ENCODE measurements around the gene EFNA4.
A peak's percentile ranks its signal among the peaks of the same experiment; 100 is the strongest.

Gene EFNA4

DNA sequence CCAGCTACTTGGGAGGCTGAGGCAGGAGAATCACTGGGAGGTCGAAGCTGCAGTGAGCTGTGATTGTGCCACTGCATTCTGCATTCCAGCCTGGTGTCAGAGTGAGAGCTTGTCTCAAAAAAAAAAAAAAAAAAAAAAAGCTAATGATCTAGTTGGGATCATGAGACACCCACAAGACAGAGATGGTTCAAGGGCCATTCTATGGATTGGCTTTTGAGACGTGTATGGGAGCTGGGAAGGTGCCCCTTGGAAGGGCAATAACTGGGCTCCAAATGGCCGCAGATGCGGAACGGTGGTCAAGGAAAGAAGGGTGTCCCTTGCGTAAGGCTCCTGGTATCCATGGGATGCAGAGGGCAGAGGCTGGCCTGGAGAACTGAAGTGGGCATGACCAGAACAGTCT is 19.2 kb upstream of the EFNA4 start:
- Histone ChIP-seq H3K4me1 (ENCODE audit: control insufficient read depth, insufficient read depth, low read length) (peaks cover 18% of the 10 kb centered on the region; the same call in 1 of the 2 replicates), H3K4me3 (ENCODE audit: low read depth, low read length) (no peak overlapping the region), H3K9ac (ENCODE audit: low read length) (no peak overlapping the region), H3K36me3 (ENCODE audit: control insufficient read depth, insufficient read depth, low read length) (no peaks in the 10 kb centered on the region), H3K27me3 (ENCODE audit: control insufficient read depth, insufficient read depth, low read length) (no peaks in the 10 kb centered on the region; the same call in 1 of the 2 replicates), H3K27ac (ENCODE audit: low read depth, low read length) (no peak overlapping the region), H3K9me3 (ENCODE audit: control insufficient read depth, insufficient read depth, low read depth, low read length) (no peaks in the 10 kb centered on the region)

DNA sequence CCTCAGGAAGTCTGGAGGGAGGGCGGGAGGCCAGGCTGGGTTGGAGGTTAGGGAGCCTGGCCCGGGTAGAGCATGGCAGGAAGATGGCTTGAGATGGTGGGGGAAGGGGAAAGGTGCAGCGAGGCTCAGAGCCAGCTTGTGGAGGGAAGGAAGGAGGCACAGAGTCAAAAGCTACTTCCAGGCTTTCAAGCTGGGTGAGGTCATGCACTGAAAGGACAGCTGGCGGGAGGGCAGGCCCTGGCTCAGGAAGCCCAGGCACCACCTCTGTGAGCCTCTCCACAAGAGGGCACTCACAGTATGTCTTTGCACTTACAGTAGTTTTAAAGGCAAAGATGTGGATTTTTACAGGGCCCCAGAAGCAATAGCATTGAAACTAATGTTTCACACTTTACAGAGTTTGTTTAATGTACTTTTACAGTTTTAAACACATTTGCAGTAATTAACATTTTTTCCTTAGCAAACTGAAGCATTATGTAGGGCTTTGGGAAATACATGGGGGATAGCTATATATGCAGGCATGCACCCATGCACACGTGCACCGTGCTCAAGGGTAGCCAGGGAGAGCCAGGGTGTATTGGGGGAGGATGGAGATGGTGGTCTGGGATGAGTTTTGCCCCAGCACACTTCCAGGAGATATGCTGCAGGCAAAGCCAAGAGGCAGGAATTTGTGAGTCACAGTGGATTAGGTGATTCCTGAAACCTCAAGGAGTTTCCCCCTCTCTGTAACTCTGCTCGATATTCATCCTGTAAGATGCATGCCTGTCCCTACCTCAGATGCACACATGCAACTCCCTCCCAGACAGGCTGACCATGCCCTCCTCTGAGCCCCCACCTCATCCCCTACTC is 18.5 kb upstream of the EFNA4 start:
- no peak overlapping the region for H3K27ac ChIP-seq (ENCODE audit: low read depth, low read length)
- H3K9me3 ChIP-seq (ENCODE audit: control insufficient read depth, insufficient read depth, low read depth, low read length): no peaks in the 10 kb centered on the region
- no peak overlapping the region for H3K4me3 ChIP-seq (ENCODE audit: low read depth, low read length)
- H3K4me1 ChIP-seq (ENCODE audit: control insufficient read depth, insufficient read depth, low read length): peaks cover 24% of the 10 kb centered on the region
- no peak overlapping the region for H3K9ac ChIP-seq (ENCODE audit: low read length)
- no peaks in the 10 kb centered on the region for H3K27me3 ChIP-seq (ENCODE audit: control insufficient read depth, insufficient read depth, low read length)
- H3K36me3 ChIP-seq (ENCODE audit: control insufficient read depth, insufficient read depth, low read length): no peaks in the 10 kb centered on the region

DNA sequence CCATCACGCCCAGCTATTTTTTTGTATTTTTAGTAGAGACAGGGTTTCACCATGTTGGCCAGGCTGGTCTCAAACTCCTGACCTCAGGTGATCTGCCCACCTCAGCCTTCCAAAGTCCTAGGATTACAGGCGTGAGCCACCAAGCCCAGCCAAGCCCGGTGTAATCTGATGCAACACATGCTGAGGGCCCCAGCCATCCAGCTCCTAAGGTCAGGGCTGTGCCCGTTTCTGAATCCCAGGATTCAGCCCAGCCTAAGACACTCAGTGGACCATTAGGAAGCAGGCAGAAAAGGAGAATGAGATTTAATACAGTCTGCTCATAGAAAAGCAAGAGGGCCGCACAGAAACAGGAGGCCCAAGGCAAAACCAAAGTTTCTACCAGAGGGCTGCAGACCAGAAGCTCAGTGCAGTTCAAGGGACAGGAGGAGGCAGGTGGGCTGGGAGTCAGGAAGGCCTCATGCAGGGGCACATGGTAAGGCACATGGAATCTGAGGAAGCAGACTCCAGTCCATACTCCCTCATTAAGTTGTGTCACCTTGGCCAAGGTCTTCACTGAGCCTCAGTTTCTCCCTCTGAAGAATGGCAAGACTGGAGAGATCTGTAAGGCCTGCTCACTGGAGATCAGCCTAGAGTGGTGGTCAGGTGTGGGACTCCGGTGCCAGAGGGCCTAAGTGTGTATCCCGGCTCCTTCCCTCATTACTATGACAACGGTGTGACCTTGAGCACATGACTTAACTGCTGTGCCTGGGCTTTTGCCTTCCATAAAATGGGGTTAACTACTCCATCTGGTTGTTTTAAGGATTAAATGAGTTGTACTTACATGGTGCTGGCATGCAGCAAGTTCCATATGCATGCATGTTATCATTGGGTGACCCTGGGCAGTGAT is 14.8 kb upstream of the EFNA4 start:
- H3K36me3 ChIP-seq (ENCODE audit: control insufficient read depth, insufficient read depth, low read length): no peaks in the 10 kb centered on the region
- H3K4me1 ChIP-seq (ENCODE audit: control insufficient read depth, insufficient read depth, low read length): peaks cover 37% of the 10 kb centered on the region
- no peaks in the 10 kb centered on the region for H3K9me3 ChIP-seq (ENCODE audit: control insufficient read depth, insufficient read depth, low read depth, low read length)
- H3K27me3 ChIP-seq (ENCODE audit: control insufficient read depth, insufficient read depth, low read length): peaks cover 20% of the 10 kb centered on the region
- no peak overlapping the region for H3K9ac ChIP-seq (ENCODE audit: low read length)
- no peak overlapping the region for H3K27ac ChIP-seq (ENCODE audit: low read depth, low read length)
- H3K4me3 ChIP-seq (ENCODE audit: low read depth, low read length): no peak overlapping the region

GRCh38 chr1:155049651-155050559 is 13.6 kb upstream of the EFNA4 start:
- Histone ChIP-seq H3K27me3 (ENCODE audit: control insufficient read depth, insufficient read depth, low read length) (peaks cover 20% of the 10 kb centered on the region), H3K9me3 (ENCODE audit: control insufficient read depth, insufficient read depth, low read depth, low read length) (no peaks in the 10 kb centered on the region), H3K9ac (ENCODE audit: low read length) (peak overlapping the region; percentile 66), H3K4me3 (ENCODE audit: low read depth, low read length) (peak overlapping the region; percentile 88), H3K27ac (ENCODE audit: low read depth, low read length) (no peak overlapping the region), H3K4me1 (ENCODE audit: control insufficient read depth, insufficient read depth, low read length) (peaks cover 32% of the 10 kb centered on the region), H3K36me3 (ENCODE audit: control insufficient read depth, insufficient read depth, low read length) (no peaks in the 10 kb centered on the region)

DNA sequence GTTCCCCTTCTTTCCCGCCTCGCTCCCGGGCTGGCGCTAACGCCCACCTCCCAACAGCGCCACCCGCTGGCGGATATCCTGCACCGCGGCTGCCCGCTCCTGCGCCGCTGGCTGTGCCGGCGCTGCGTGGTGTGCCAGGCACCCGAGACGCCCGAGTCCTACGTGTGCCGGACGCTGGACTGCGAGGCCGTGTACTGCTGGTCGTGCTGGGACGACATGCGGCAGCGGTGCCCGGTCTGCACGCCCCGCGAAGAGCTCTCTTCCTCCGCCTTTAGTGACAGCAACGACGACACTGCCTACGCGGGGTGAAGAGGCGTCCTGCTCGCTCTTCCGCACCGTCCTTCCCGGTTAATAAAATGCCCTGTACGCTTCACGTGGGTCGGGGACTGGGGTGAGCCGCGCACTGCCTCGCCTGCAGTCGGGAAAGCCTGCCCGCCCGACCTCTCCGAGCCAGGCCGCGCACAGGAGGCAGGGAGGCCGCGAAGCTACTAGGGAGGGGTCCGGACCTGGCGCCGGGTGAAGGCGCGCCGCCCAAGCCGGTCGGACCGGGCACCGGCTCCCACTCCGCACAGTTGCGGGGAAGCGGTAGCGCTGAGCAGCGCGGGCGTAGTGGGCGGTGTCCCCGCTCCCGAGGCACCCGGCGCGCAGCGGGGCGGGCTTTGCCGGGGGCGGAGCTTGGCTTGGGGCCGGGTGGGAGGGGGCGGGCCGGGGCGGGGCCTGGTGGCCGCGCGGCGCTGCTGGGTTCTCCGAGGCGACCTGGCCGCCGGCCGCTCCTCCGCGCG is 12.8 kb upstream of the EFNA4 start, which contains the start of gene ADAM15:
Gene ADAM15, plus strand, starts transcription at position 757 of the 782 bp plus-strand sequence. CDS start 71 bp downstream, outside the sequence.
- no peaks in the 10 kb centered on the region for H3K9me3 ChIP-seq (ENCODE audit: control insufficient read depth, insufficient read depth, low read depth, low read length)
- H3K4me1 ChIP-seq (ENCODE audit: control insufficient read depth, insufficient read depth, low read length): peaks cover 32% of the 10 kb centered on the region
- peak within 1 kb of the TSS; percentile 78 for H3K9ac ChIP-seq (ENCODE audit: low read length)
- H3K36me3 ChIP-seq (ENCODE audit: control insufficient read depth, insufficient read depth, low read length): no peaks in the 10 kb centered on the region
- peak within 1 kb of the TSS; percentile 88 for H3K4me3 ChIP-seq (ENCODE audit: low read depth, low read length)
- H3K27ac ChIP-seq (ENCODE audit: low read depth, low read length): peak within 1 kb of the TSS; percentile 24; the same call in 1 of the 2 replicates
- H3K27me3 ChIP-seq (ENCODE audit: control insufficient read depth, insufficient read depth, low read length): peaks cover 20% of the 10 kb centered on the region

DNA sequence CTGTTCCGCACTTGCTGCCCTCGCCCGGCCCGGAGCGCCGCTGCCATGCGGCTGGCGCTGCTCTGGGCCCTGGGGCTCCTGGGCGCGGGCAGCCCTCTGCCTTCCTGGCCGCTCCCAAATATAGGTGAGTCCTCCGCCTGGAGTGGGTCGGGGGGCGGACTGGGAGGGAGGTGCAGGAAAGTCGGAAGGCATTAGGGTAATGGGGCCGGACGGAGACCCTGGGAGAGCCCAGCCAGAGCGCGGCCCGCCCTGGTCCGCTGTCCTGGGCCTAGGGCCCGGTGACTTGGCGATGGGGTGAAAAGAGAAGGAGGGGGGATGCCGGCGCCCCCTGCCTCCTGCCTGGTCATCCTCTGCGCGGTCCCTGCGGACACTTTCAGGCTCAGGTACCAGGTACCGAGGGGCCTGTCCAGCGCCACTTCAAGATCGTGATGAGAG is 12.2 kb upstream of the EFNA4 start:
- H3K4me3 ChIP-seq (ENCODE audit: low read depth, low read length): peak overlapping the region; percentile 88
- H3K9me3 ChIP-seq (ENCODE audit: control insufficient read depth, insufficient read depth, low read depth, low read length): no peaks in the 10 kb centered on the region
- peaks cover 20% of the 10 kb centered on the region for H3K27me3 ChIP-seq (ENCODE audit: control insufficient read depth, insufficient read depth, low read length)
- peak overlapping the region; percentile 29 for H3K9ac ChIP-seq (ENCODE audit: low read length)
- H3K27ac ChIP-seq (ENCODE audit: low read depth, low read length): no peak overlapping the region
- H3K4me1 ChIP-seq (ENCODE audit: control insufficient read depth, insufficient read depth, low read length): peaks cover 28% of the 10 kb centered on the region
- peaks cover 3% of the 10 kb centered on the region; the same call in 1 of the 2 replicates for H3K36me3 ChIP-seq (ENCODE audit: control insufficient read depth, insufficient read depth, low read length)

DNA sequence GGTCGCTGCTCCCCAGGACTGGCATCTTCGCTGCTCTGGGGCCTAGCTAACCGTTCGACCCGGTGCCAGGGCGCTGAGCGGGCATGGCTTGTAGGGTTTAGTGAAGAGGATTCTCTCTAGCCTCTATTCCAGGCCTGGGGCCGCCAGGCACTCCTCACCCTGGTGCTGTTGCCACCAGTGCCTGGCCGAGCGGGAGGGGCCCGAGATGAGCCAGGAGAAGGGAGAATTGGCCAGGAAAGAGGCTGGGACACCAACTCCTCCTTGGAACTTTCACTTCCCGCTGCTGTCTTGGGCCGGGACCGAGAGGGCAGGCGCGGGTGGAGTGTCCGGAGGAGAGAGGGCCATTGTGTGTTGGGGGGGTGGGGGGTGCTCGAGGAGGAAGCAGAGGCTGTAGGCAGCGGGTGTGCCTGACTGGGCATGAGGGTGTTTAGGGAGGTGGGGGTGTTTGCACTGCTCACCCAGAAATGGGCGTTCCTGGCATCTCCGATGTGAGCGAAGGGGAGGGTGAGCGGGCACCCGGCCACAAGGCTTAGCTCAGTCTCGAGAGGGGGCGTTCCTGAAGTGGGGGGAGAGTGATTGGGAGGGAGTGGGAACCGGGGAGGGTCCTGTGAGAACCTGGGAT is 11.7 kb upstream of the EFNA4 start:
- H3K36me3 ChIP-seq (ENCODE audit: control insufficient read depth, insufficient read depth, low read length): peaks cover 3% of the 10 kb centered on the region; the same call in 1 of the 2 replicates
- peak overlapping the region; percentile 30 for H3K9ac ChIP-seq (ENCODE audit: low read length)
- no peak overlapping the region for H3K27ac ChIP-seq (ENCODE audit: low read depth, low read length)
- peaks cover 20% of the 10 kb centered on the region for H3K27me3 ChIP-seq (ENCODE audit: control insufficient read depth, insufficient read depth, low read length)
- peaks cover 28% of the 10 kb centered on the region for H3K4me1 ChIP-seq (ENCODE audit: control insufficient read depth, insufficient read depth, low read length)
- peak overlapping the region; percentile 88 for H3K4me3 ChIP-seq (ENCODE audit: low read depth, low read length)
- H3K9me3 ChIP-seq (ENCODE audit: control insufficient read depth, insufficient read depth, low read depth, low read length): no peaks in the 10 kb centered on the region

- H3K4me1 ChIP-seq (ENCODE audit: control insufficient read depth, insufficient read depth, low read length): peaks cover 26% of the 10 kb centered on the region
- H3K27ac ChIP-seq (ENCODE audit: low read depth, low read length): no peak overlapping the region
- peak overlapping the region; percentile 88 for H3K4me3 ChIP-seq (ENCODE audit: low read depth, low read length)
- H3K27me3 ChIP-seq (ENCODE audit: control insufficient read depth, insufficient read depth, low read length): peaks cover 20% of the 10 kb centered on the region
- H3K9me3 ChIP-seq (ENCODE audit: control insufficient read depth, insufficient read depth, low read depth, low read length): no peaks in the 10 kb centered on the region
- peak overlapping the region; percentile 30 for H3K9ac ChIP-seq (ENCODE audit: low read length)
- peaks cover 6% of the 10 kb centered on the region; the same call in 1 of the 2 replicates for H3K36me3 ChIP-seq (ENCODE audit: control insufficient read depth, insufficient read depth, low read length)
These were observed 10.8 kb upstream of the EFNA4 start for GRCh38 chr1:155052439-155053395.
